ENCODE results near the gene ASB2.

- TF ChIP-seq CTCF (conservative IDR thresholded peaks at IDR 0.05) (no peak), EZH2 (IDR thresholded peaks at IDR 0.05; ENCODE audit: low read depth) (no peak)
These were observed 84.4 kb downstream of the ASB2 start for GRCh38 chr14:93891756-93892504.

All from PC-9 (cell line).